Measurements from ENCODE around the gene CD99L2. TPM values are rescaled to one million over a fixed set of nuclear protein-coding genes. Genes with fewer than 3 reads are reported as not detected.

Gene CD99L2
- total RNA-seq, 1 experiment from 2014 or later, result 29.5 TPM

DNA sequence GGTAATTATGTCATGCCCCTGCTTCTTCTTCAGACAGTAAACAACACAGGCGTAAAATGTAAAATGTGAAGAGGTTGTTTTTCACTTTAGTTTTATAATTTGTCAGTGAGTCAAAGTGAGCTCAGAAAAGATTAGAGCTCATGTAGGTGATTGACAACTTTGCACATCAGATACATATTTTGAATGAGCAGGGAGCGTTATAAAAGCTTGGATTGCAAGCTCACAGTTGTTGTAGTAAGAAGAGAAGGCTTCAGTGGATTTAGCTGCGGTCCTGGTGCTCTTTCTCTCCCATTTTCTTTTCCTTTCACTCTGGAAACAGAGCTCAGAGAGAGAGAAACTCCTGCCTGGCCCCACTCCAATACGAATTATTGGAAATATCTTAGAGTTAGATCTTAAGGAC lies 178.8 kb downstream of the CD99L2 start:
- ChIA-PET POLR2A (ENCODE audit: low non-redundant PET) (no interaction called here), CTCF (no interaction called here)
- Histone ChIP-seq H3K27ac (ENCODE audit: low read depth, low read length, poor library complexity, severe bottlenecking) (no peak overlapping the region), H3K27me3 (replicated peaks; ENCODE audit: insufficient read depth, low read depth, low read length, poor library complexity) (no peaks in the 10 kb centered on the region), H3K4me3 (ENCODE audit: low read depth, low read length, poor library complexity, severe bottlenecking) (no peak overlapping the region), H3K4me1 (ENCODE audit: insufficient read depth, low read length, poor library complexity, severe bottlenecking) (no peaks in the 10 kb centered on the region), H3K9me3 (ENCODE audit: low read depth, low read length, poor library complexity, severe bottlenecking) (no peaks in the 10 kb centered on the region), H3K36me3 (ENCODE audit: insufficient read depth, low read length, poor library complexity, severe bottlenecking) (no peaks in the 10 kb centered on the region)
- no peak for DNase-seq (ENCODE audit: low spot score)
- intact Hi-C loops (cut with micrococcal nuclease; ENCODE audit: unreplicated experiment), result no loop called here
- no peak for TF ChIP-seq EZH2 (IDR thresholded peaks at IDR 0.05; ENCODE audit: borderline replicate concordance, low read depth, low read length, poor library complexity, severe bottlenecking)
- TF ChIP-seq, protein P1, sequence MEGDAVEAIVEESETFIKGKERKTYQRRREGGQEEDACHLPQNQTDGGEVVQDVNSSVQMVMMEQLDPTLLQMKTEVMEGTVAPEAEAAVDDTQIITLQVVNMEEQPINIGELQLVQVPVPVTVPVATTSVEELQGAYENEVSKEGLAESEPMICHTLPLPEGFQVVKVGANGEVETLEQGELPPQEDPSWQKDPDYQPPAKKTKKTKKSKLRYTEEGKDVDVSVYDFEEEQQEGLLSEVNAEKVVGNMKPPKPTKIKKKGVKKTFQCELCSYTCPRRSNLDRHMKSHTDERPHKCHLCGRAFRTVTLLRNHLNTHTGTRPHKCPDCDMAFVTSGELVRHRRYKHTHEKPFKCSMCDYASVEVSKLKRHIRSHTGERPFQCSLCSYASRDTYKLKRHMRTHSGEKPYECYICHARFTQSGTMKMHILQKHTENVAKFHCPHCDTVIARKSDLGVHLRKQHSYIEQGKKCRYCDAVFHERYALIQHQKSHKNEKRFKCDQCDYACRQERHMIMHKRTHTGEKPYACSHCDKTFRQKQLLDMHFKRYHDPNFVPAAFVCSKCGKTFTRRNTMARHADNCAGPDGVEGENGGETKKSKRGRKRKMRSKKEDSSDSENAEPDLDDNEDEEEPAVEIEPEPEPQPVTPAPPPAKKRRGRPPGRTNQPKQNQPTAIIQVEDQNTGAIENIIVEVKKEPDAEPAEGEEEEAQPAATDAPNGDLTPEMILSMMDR (conservative IDR thresholded peaks at IDR 0.05; ENCODE audit: low read depth, low read length), result no peak
- BruUV-seq (replicated peaks), result no TSS peak

Other genes starting within 250 kb of the CD99L2 start
- 19.8 and 23.6 TPM in 2 replicates for gene MTMR1, start 205.3 kb downstream of the CD99L2 start, total RNA-seq (2021)
- gene HMGB3, start 84.7 kb upstream of the CD99L2 start, total RNA-seq (2021), result 173 and 193 TPM in 2 replicates

All from A673 (cell line).